ENCODE measurements around the gene CCDC178.

DNA sequence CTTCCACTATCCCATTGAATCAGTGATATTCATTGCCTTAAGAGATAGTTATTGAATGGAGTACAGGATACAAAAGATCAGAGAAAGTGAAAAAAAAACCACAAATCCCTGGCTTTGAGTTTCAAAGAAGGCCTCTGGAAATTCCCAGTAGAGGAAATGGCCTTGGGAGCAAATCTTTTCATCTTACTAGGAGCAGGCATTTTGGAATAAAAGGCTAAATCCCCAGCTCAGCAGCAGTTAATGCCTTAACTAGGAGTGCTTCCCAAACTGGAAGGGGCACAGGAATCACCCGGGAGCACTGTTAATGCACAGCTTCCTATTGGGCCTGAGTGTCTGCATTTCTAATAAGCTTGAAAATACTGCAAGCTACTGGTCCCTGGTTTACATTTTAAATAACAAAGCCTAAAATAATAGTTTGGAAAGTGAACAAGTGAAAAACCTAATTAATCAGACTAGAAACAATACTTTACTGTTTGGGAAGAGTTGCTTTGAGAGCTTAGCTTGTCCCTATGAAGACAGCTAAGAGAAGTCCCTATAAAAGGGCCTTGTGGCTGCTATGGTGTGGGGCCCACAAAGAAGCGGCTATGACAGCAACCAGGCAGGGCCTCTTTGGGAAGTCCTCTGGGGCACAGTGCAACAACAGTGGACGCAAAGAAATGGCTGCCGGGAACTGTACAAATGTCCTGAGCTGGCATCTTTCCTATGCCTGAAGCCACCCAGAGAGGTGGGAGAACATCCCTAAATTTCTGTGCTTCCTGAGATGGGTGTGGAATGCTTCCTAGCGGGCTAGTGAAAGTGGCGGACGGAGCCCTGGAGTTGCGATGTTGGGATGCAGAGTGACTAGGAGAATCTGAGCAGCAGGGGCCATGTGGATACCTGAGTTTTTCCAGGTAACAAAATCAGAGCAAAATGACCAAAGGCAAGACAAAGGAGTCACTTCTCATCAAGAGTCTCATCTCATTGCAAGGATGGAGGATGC, 550.6 kb downstream of the CCDC178 start:
- no peak for TF ChIP-seq GATA2 (IDR thresholded peaks at IDR 0.05; ENCODE audit: low read depth, low read length)
- TF ChIP-seq GATA3 (IDR thresholded peaks at IDR 0.05; ENCODE audit: low read depth, low read length): no peak

All from SH-SY5Y (cell line).